CD14-positive monocyte (primary cell): ENCODE measurements around the gene GCSAM. TPM values are rescaled to one million over a fixed set of nuclear protein-coding genes. Genes with fewer than 3 reads are reported as not detected.

ENCODE experiments used
- DNase-seq, 3 donors: peaks; one replicate each; pipeline ENCODE4 v3.0.0-alpha.2; 2011 to 2022
- H2AFZ ChIP-seq: 2 replicates; pipeline ENCODE4 v1.6.0; 2012; ENCODE audit warnings: mild to moderate bottlenecking, low read depth, low read length, inconsistent platforms; ENCODE audit not compliant: insufficient read depth, poor library complexity, severe bottlenecking
- H3K27ac ChIP-seq, 2 donors: 1 replicate in 1 of 2; 2 replicates in 1 of 2; pipeline ENCODE4 v1.5.1; 2012 to 2013; ENCODE audit warnings: low read length in 2 of 2, control low read depth in 1 of 2, inconsistent platforms in 1 of 2, low read depth in 1 of 2, mild to moderate bottlenecking in 1 of 2
- H3K27me3 ChIP-seq, 2 donors: one replicate each; pipeline versions ENCODE4 v1.6.0 to v1.6.1; 2011 to 2013; ENCODE audit warnings: low read length in 2 of 2; ENCODE audit not compliant: control insufficient read depth in 2 of 2, insufficient read depth in 2 of 2
- H3K36me3 ChIP-seq, 2 donors: replicated peaks in 1 of 2; 1 replicate in 1 of 2; 2 replicates in 1 of 2; pipeline versions ENCODE4 v1.5.1 to v1.6.1; 2012 to 2013; ENCODE audit warnings: low read length in 2 of 2, control low read depth in 1 of 2, inconsistent platforms in 1 of 2, mild to moderate bottlenecking in 1 of 2; ENCODE audit not compliant: insufficient read depth in 2 of 2, control insufficient read depth in 1 of 2
- H3K4me1 ChIP-seq, 2 donors: 1 replicate in 1 of 2; 2 replicates in 1 of 2; pipeline versions ENCODE4 v1.5.1 to v1.6.1; 2012 to 2013; ENCODE audit warnings: low read length in 2 of 2, control low read depth in 1 of 2, inconsistent platforms in 1 of 2, mild to moderate bottlenecking in 1 of 2, moderate library complexity in 1 of 2; ENCODE audit not compliant: insufficient read depth in 2 of 2, control insufficient read depth in 1 of 2
- H3K4me2 ChIP-seq: replicated peaks from 2 replicates; pipeline ENCODE3; 2012; ENCODE audit warnings: low read length, moderate library complexity, mild to moderate bottlenecking; ENCODE audit not compliant: poor library complexity, severe bottlenecking; ENCODE audit errors: extremely low read depth
- H3K4me3 ChIP-seq, 3 experiments: fragments of 200-600 bp in 1 of 3; sonication (generic) in 1 of 3; replicated peaks in 1 of 3; 1 replicate in 2 of 3; 2 replicates in 1 of 3; pipeline ENCODE4 v1.5.1; 2011 to 2013; ENCODE audit warnings: low read length in 3 of 3, mild to moderate bottlenecking in 3 of 3, control low read depth in 2 of 3, low read depth in 2 of 3, inconsistent platforms in 1 of 3, moderate library complexity in 1 of 3
- H3K79me2 ChIP-seq: 2 replicates; pipeline ENCODE4 v1.6.0; 2012; ENCODE audit warnings: mild to moderate bottlenecking, control low read depth, inconsistent platforms, low read length, moderate library complexity; ENCODE audit not compliant: insufficient read depth
- H3K9ac ChIP-seq: 2 replicates; pipeline ENCODE4 v1.6.0; 2017; ENCODE audit warnings: low read length, mild to moderate bottlenecking; ENCODE audit not compliant: insufficient read depth, poor library complexity, severe bottlenecking
- H3K9me3 ChIP-seq, 2 donors: replicated peaks in 1 of 2; 1 replicate in 1 of 2; 2 replicates in 1 of 2; pipeline versions ENCODE4 v1.5.1 to v1.6.1; 2012 to 2013; ENCODE audit warnings: low read length in 2 of 2, control low read depth in 1 of 2; ENCODE audit not compliant: control insufficient read depth in 1 of 2, insufficient read depth in 1 of 2
- H4K20me1 ChIP-seq: 2 replicates; pipeline ENCODE4 v1.6.0; 2012; ENCODE audit warnings: mild to moderate bottlenecking, low read length, control low read depth, moderate library complexity; ENCODE audit not compliant: insufficient read depth
- H3K27ac Mint-ChIP-seq, 7 donors: one replicate each; pipeline ENCODE4 v1.8.0; 2020; ENCODE audit warnings: mild to moderate bottlenecking in 7 of 7, mixed read lengths in 7 of 7, moderate library complexity in 6 of 7, inconsistent platforms in 2 of 7
- H3K27me3 Mint-ChIP-seq, 3 donors: one replicate each; pipeline ENCODE4 v1.8.0; 2021 to 2022; ENCODE audit warnings: low read depth in 3 of 3, mild to moderate bottlenecking in 3 of 3, mixed read lengths in 3 of 3, moderate library complexity in 3 of 3, inconsistent platforms in 1 of 3
- H3K36me3 Mint-ChIP-seq, 2 donors: one replicate each; pipeline ENCODE4 v1.8.0; 2020; ENCODE audit warnings: mixed read lengths in 2 of 2, inconsistent platforms in 1 of 2, mild to moderate bottlenecking in 1 of 2
- H3K4me1 Mint-ChIP-seq: one replicate; pipeline ENCODE4 v1.8.0; 2020; ENCODE audit warnings: mild to moderate bottlenecking, mixed read lengths
- H3K4me3 Mint-ChIP-seq, 2 donors: one replicate each; pipeline ENCODE4 v1.8.0; 2020; ENCODE audit warnings: mild to moderate bottlenecking in 2 of 2, mixed read lengths in 2 of 2, moderate library complexity in 1 of 2
- H3K9me3 Mint-ChIP-seq, 7 donors: one replicate each; pipeline ENCODE4 v1.8.0; 2020 to 2022; ENCODE audit warnings: mixed read lengths in 7 of 7, mild to moderate bottlenecking in 6 of 7, moderate library complexity in 6 of 7, inconsistent platforms in 2 of 7
- WGBS: methylation state at CpG from one replicate; pipeline ENCODE4 v1.1.5; 2013; ENCODE audit warnings: missing lambda C conversion rate; ENCODE audit not compliant: insufficient coverage; 5-methylcytosine and 5-hydroxymethylcytosine counted together
- intact Hi-C, 2 donors: fragments of 100-400 bp; cut with micrococcal nuclease; formaldehyde crosslinking; loops; one replicate each; pipeline versions ENCODE4 v1.15.0 to v1.15.1; 2023
- polyA plus RNA-seq, 3 donors: library from polyadenylated mRNA; depleted of rRNA in 1 of 3; unstranded in 2 of 3; stranded (reverse) in 1 of 3; fragments of 300-500 nt in 2 of 3; fragments of >200 nt in 1 of 3; fragmentation: Illumina TruSeq in 2 of 3; gene quantifications; 1 replicate in 2 of 3; 2 replicates in 1 of 3; pipeline ENCODE4 v1.2.3, GENCODE V29; 2012 to 2021
- TF ChIP-seq, protein P1 (sequence below): fragments of 200-600 bp; IDR thresholded peaks from one replicate; pipeline ENCODE4 v1.8.0; 2022; ENCODE audit warnings: antibody characterized with exemption, mild to moderate bottlenecking

The GCSAM gene
- polyA plus RNA-seq, 3 donors: 0.10 to 0.16 TPM; not detected in 1

DNA sequence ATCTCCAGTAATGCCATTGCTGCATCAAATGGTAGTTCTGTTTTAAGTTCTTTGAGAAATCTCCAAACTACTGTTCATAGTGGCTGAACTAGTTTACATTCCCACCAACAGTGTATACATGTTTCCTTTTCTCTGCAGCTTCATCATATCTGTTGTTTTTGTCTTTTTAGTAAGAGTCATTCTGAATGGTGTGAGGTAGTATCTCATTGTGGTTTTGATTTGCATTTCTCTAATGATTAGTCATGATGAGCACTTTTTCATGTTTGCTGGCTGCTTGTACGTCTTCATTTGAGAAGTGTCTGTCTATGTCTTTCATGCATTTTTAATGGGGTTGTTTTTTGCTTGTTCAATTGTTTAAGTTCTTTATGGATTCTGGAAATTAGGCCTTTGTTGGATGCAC, 10.2 kb upstream of the GCSAM start:
- Histone ChIP-seq H3K79me2 (no peaks in the 10 kb centered on the region), H3K27ac (no peak overlapping the region), H3K9ac (no peak overlapping the region), H2AFZ (no peak overlapping the region), H4K20me1 (no peaks in the 10 kb centered on the region), H3K4me1 (peaks cover 3 to 5% of the 10 kb centered on the region in 2 donors), H3K27me3 (no peaks in the 10 kb centered on the region), H3K4me3 (no peak overlapping the region), H3K9me3 (peaks cover 0 to 8% of the 10 kb centered on the region in 2 donors), H3K36me3 (no peaks in the 10 kb centered on the region), H3K4me2 (no peak overlapping the region)
- TF ChIP-seq, protein P1, sequence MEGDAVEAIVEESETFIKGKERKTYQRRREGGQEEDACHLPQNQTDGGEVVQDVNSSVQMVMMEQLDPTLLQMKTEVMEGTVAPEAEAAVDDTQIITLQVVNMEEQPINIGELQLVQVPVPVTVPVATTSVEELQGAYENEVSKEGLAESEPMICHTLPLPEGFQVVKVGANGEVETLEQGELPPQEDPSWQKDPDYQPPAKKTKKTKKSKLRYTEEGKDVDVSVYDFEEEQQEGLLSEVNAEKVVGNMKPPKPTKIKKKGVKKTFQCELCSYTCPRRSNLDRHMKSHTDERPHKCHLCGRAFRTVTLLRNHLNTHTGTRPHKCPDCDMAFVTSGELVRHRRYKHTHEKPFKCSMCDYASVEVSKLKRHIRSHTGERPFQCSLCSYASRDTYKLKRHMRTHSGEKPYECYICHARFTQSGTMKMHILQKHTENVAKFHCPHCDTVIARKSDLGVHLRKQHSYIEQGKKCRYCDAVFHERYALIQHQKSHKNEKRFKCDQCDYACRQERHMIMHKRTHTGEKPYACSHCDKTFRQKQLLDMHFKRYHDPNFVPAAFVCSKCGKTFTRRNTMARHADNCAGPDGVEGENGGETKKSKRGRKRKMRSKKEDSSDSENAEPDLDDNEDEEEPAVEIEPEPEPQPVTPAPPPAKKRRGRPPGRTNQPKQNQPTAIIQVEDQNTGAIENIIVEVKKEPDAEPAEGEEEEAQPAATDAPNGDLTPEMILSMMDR: no peak
- no peaks in the 10 kb centered on the region for H3K27me3 Mint-ChIP-seq
- H3K9me3 Mint-ChIP-seq: peaks cover 6 to 29% (median 19%) of the 10 kb centered on the region in 7 donors
- WGBS: 100% methylated on average over 1 of the region's 1 CpG
- intact Hi-C loops: no loop called here
- no peak overlapping the region for H3K27ac Mint-ChIP-seq
- H3K36me3 Mint-ChIP-seq: no peaks in the 10 kb centered on the region
- no peak for DNase-seq
- H3K4me3 Mint-ChIP-seq: no peak overlapping the region
- H3K4me1 Mint-ChIP-seq: peaks cover 6% of the 10 kb centered on the region

DNA sequence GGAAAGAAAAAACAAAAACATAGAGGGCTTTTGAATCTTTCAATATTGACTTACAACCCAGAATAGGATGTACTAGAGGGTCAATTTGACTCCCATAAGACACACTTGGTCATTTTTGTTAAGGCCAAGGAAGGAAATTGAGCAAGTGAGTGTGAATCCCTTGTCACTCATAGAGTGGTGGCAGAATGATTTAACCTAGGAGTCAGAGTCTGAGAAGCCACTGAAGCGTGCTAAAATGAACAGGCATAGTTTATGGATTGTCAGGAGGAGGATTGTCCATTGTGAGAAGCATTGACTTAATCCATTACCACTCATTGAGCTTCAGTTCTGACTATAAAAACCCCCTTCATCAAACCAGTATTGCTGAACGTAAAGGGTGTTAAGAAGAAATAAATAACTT, 8.2 kb upstream of the GCSAM start:
- intact Hi-C loops: no loop called here
- DNase-seq: no peak
- Histone ChIP-seq H3K27ac (no peak overlapping the region), H3K36me3 (no peaks in the 10 kb centered on the region), H3K4me1 (peaks cover 8 to 15% of the 10 kb centered on the region in 2 donors), H3K4me2 (no peak overlapping the region), H3K27me3 (no peaks in the 10 kb centered on the region), H3K79me2 (no peaks in the 10 kb centered on the region), H4K20me1 (no peaks in the 10 kb centered on the region), H3K9ac (no peak overlapping the region), H2AFZ (no peak overlapping the region), H3K9me3 (peaks cover 0 to 8% of the 10 kb centered on the region in 2 donors), H3K4me3 (no peak overlapping the region)
- H3K27ac Mint-ChIP-seq: no peak overlapping the region
- no CpG with 5 or more reads among the region's 2 CpGs for WGBS
- no peak overlapping the region for H3K4me3 Mint-ChIP-seq
- peaks cover 21% of the 10 kb centered on the region for H3K4me1 Mint-ChIP-seq
- TF ChIP-seq, protein P1: no peak
- H3K9me3 Mint-ChIP-seq: peaks cover 0 to 22% (median 11%) of the 10 kb centered on the region in 7 donors
- H3K27me3 Mint-ChIP-seq: no peaks in the 10 kb centered on the region
- H3K36me3 Mint-ChIP-seq: no peaks in the 10 kb centered on the region
